ENCODE data around the gene RPUSD3. TPM values are rescaled to one million over a fixed set of nuclear protein-coding genes. Genes with fewer than 3 reads are reported as not detected.

Gene RPUSD3
- total and polyA plus RNA-seq, 9 of the 15 experiments (the other 6 are each of a cell fraction or from before 2014, with no cell fraction given) = 13.8 to 99.0 (median 59.3) TPM

DNA sequence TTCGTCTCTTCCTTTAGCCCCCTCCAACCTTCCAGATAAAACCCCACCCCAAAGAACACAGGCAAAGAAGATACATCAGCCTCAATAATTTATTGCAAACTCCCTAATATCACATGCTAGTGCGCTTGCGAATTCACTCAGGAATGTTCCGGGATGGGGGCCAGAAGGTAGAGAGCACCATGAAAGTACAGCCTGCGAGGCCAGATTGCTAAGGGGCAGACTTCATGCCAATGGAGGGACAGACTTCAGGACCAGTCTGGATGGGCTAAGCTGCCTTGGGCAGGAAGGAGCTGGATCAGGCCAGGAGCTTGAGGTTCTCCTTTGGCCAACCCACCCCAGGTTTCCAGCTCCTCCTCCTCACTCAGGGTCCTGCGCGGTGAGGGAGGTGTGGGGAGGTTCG is 22.8 kb upstream of the RPUSD3 start:
- H3K27me3 ChIP-seq (ENCODE audit: control insufficient read depth in 2 of 2, insufficient read depth in 2 of 2, low read length in 2 of 2) = no peaks in the 10 kb centered on the region
- no peak overlapping the region for H3K4me3 ChIP-seq
- ATAC-seq = no peak
- POLR2A ChIA-PET = interaction anchor here (0.8 to 1.1 kb wide), 3 partner anchors 10 to 31 kb away, joined by 3 read pairs; no protein-coding TSS in a partner anchor
- TF ChIP-seq CAMTA2 (CRISPR knock-in tag; conservative IDR thresholded peaks at IDR 0.05) (no peak), ZNF668 (CRISPR knock-in tag; IDR thresholded peaks at IDR 0.05) (no peak), XRCC5 (IDR thresholded peaks at IDR 0.05; ENCODE audit: low read depth, low read length) (no peak), RB1 (IDR thresholded peaks at IDR 0.05; ENCODE audit: low read depth) (no peak), FOXA1 (IDR thresholded peaks at IDR 0.05; ENCODE audit: borderline replicate concordance) (no peak), THRAP3 (IDR thresholded peaks at IDR 0.05; ENCODE audit: borderline replicate concordance) (no peak), ZNF143 (CRISPR knock-in tag; IDR thresholded peaks at IDR 0.05) (no peak), SIX5 (IDR thresholded peaks at IDR 0.05; ENCODE audit: borderline replicate concordance in 1 of 2, insufficient read depth in 1 of 2, low read depth in 1 of 2, low read length in 2 of 2) (no peak), CTBP1 (IDR thresholded peaks at IDR 0.05; ENCODE audit: borderline replicate concordance) (no peak), ZNF785 (CRISPR knock-in tag; IDR thresholded peaks at IDR 0.05) (no peak), HDAC1 (IDR thresholded peaks at IDR 0.05) (no peak), BMI1 (IDR thresholded peaks at IDR 0.05; ENCODE audit: low read length) (no peak), GABPA (tag; conservative IDR thresholded peaks at IDR 0.05; ENCODE audit: low read depth) (no peak), FOXJ3 (CRISPR knock-in tag; IDR thresholded peaks at IDR 0.05) (no peak), NFXL1 (CRISPR knock-in tag; IDR thresholded peaks at IDR 0.05) (no peak), BRCA1 (IDR thresholded peaks at IDR 0.05) (no peak), BRCA1 (CRISPR knock-in tag; IDR thresholded peaks at IDR 0.05) (no peak), SMAD2 (IDR thresholded peaks at IDR 0.05; ENCODE audit: low read depth, low read length) (no peak)
- TF ChIP-seq, protein P1, sequence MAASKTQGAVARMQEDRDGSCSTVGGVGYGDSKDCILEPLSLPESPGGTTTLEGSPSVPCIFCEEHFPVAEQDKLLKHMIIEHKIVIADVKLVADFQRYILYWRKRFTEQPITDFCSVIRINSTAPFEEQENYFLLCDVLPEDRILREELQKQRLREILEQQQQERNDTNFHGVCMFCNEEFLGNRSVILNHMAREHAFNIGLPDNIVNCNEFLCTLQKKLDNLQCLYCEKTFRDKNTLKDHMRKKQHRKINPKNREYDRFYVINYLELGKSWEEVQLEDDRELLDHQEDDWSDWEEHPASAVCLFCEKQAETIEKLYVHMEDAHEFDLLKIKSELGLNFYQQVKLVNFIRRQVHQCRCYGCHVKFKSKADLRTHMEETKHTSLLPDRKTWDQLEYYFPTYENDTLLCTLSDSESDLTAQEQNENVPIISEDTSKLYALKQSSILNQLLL (CRISPR knock-in tag; IDR thresholded peaks at IDR 0.05; ENCODE audit: borderline replicate concordance) = no peak
- TF ChIP-seq, protein P2, sequence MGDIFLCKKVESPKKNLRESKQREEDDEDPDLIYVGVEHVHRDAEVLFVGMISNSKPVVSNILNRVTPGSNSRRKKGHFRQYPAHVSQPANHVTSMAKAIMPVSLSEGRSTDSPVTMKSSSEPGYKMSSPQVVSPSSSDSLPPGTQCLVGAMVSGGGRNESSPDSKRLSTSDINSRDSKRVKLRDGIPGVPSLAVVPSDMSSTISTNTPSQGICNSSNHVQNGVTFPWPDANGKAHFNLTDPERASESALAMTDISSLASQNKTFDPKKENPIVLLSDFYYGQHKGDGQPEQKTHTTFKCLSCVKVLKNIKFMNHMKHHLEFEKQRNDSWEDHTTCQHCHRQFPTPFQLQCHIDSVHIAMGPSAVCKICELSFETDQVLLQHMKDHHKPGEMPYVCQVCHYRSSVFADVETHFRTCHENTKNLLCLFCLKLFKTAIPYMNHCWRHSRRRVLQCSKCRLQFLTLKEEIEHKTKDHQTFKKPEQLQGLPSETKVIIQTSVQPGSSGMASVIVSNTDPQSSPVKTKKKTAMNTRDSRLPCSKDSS (IDR thresholded peaks at IDR 0.05; ENCODE audit: low read depth, partially characterized antibody) = no peak
- no peaks in the 10 kb centered on the region for H3K9me1 ChIP-seq (ENCODE audit: control insufficient read depth, insufficient read depth, low read length)
- WGBS (ENCODE audit: insufficient coverage, low coverage, missing lambda C conversion rate) = 53% methylated on average over 8 of the region's 8 CpGs
- peaks cover 6 to 24% of the 10 kb centered on the region in 2 experiments; a peak in 4 of 5 replicates for H3K4me1 ChIP-seq (replicated peaks in 1 of 2; ENCODE audit: control insufficient read depth in 2 of 2, insufficient read depth in 2 of 2, low read length in 2 of 2)
- intact Hi-C loops (cut with micrococcal nuclease) (no loop called here), in situ Hi-C loops (cut with MboI) (no loop called here)
- no peak for DNase-seq (ENCODE audit: extremely low read depth in 1 of 4, low spot score in 3 of 4)
- H3K9me3 ChIP-seq (replicated peaks; ENCODE audit: control insufficient read depth, insufficient read depth, low read depth, low read length) = no peaks in the 10 kb centered on the region
- H3K79me2 ChIP-seq (ENCODE audit: control insufficient read depth, insufficient read depth, low read length) = no peaks in the 10 kb centered on the region
- CTCF ChIA-PET (ENCODE audit: low intra/inter-chr PET ratio) = no interaction called here
- H3K4me2 ChIP-seq (ENCODE audit: insufficient read depth, low read length) = no peak overlapping the region
- H3K9ac ChIP-seq (ENCODE audit: insufficient read depth in 1 of 2, low read depth in 2 of 2, low read length in 2 of 2) = 0 out of 4 replicates have a peak overlapping the region, but pooled peaks of 1 of the 2 experiments have one; percentile 27
- no peaks in the 10 kb centered on the region for H4K20me1 ChIP-seq (replicated peaks; ENCODE audit: control insufficient read depth, insufficient read depth, low read length)
- BruUV-seq (replicated peaks) = no TSS peak
- no peak overlapping the region for H2AFZ ChIP-seq (ENCODE audit: low read depth, low read length)
- H3K27ac ChIP-seq (ENCODE audit: extremely low read depth, low read depth, low read length) = no peak overlapping the region
- no peaks in the 10 kb centered on the region for H3K36me3 ChIP-seq (ENCODE audit: control insufficient read depth, insufficient read depth, low read length)
- FAIRE-seq = no peak

All from K562 (cell line).